Endothelial cell of umbilical vein (primary cell): Measurements from ENCODE around the gene TFIP11. TPM values are rescaled to one million over a fixed set of nuclear protein-coding genes. Genes with fewer than 3 reads are reported as not detected.

Experiments used
- BruUV-seq: library from RNA; stranded (reverse); fragments of 400-500 nt; replicated peaks from 2 replicates; lab custom pipeline; 2021; lab: Mats Ljungman, UMichigan
- CTCF ChIA-PET: fragments of 300-600, 350-600 bp; sonication (Branson Sonifier 250); formaldehyde crosslinking; loops from one replicate; lab custom pipeline; 2021; ENCODE audit warnings: antibody characterized with exemption, inconsistent platforms; lab: Charles Lee
- POLR2A ChIA-PET: fragments of 300-600, 350-600 bp; sonication (Branson Sonifier 250); formaldehyde crosslinking; loops from one replicate; lab custom pipeline; 2021; ENCODE audit warnings: antibody characterized with exemption, inconsistent platforms; lab: Charles Lee
- DNase-seq: peaks from one replicate; pipeline ENCODE4 v3.0.0-alpha.2; 2011; ENCODE audit warnings: low read depth, low spot score
- FAIRE-seq: peaks from 2 replicates; lab custom pipeline; 2011; peaks lifted over from hg19 to GRCh38; lab: Jason Lieb, UNC
- H2AFZ ChIP-seq: 2 replicates; pipeline ENCODE4 v1.6.0; 2012; ENCODE audit warnings: low read depth, low read length, control low read depth, inconsistent platforms
- H3K27ac ChIP-seq: 2 replicates; pipeline ENCODE4 v1.5.1; 2011; ENCODE audit warnings: low read depth, mild to moderate bottlenecking, control low read depth, low read length, moderate library complexity; ENCODE audit not compliant: insufficient read depth
- H3K27me3 ChIP-seq, 2 experiments: 2 replicates each; pipeline versions ENCODE4 v1.6.0 to v1.6.1; 2011; ENCODE audit warnings: low read length in 2 of 2, mixed read lengths in 1 of 2; ENCODE audit not compliant: control insufficient read depth in 2 of 2, insufficient read depth in 2 of 2
- H3K36me3 ChIP-seq, 2 experiments: 2 replicates in 1 of 2; 3 replicates in 1 of 2; pipeline ENCODE4 v1.5.1; 2011; ENCODE audit warnings: low read length in 2 of 2, mild to moderate bottlenecking in 1 of 2, moderate library complexity in 1 of 2; ENCODE audit not compliant: control insufficient read depth in 2 of 2, insufficient read depth in 2 of 2; ENCODE audit errors: extremely low read depth in 1 of 2
- H3K4me1 ChIP-seq: 3 replicates; pipeline ENCODE4 v1.5.1; 2011; ENCODE audit warnings: mild to moderate bottlenecking, low read length; ENCODE audit not compliant: control insufficient read depth, insufficient read depth; ENCODE audit errors: extremely low read depth
- H3K4me2 ChIP-seq: 2 replicates; pipeline ENCODE4 v1.6.1; 2011; ENCODE audit warnings: low read length, control low read depth, mixed read lengths; ENCODE audit not compliant: insufficient read depth
- H3K4me3 ChIP-seq, 3 experiments: fragments of 200-600 bp in 1 of 3; sonication (generic), shearing (Covaris generic) in 1 of 3; replicated peaks in 1 of 3; 2 replicates each; pipeline ENCODE4 v1.5.1; 2011 to 2016; ENCODE audit warnings: control low read depth in 3 of 3, low read length in 3 of 3, mild to moderate bottlenecking in 2 of 3, inconsistent platforms in 1 of 3, low read depth in 1 of 3, moderate library complexity in 1 of 3; ENCODE audit not compliant: insufficient read depth in 1 of 3
- H3K79me2 ChIP-seq: 2 replicates; pipeline ENCODE4 v1.6.0; 2012; ENCODE audit warnings: low read length, inconsistent platforms; ENCODE audit not compliant: control insufficient read depth, insufficient read depth
- H3K9ac ChIP-seq: replicated peaks from 2 replicates; pipeline ENCODE3; 2011; ENCODE audit warnings: low read length, control low read depth; ENCODE audit not compliant: insufficient read depth; ENCODE audit errors: extremely low read depth
- H3K9me1 ChIP-seq: replicated peaks from 3 replicates; pipeline ENCODE4 v1.6.0; 2011; ENCODE audit warnings: mild to moderate bottlenecking, low read length; ENCODE audit not compliant: control insufficient read depth, insufficient read depth; ENCODE audit errors: extremely low read depth
- H3K9me3 ChIP-seq: replicated peaks from 2 replicates; pipeline ENCODE4 v1.5.1; 2012; ENCODE audit warnings: low read length, inconsistent platforms; ENCODE audit not compliant: control insufficient read depth, insufficient read depth
- H4K20me1 ChIP-seq: replicated peaks from 2 replicates; pipeline ENCODE3; 2011; ENCODE audit warnings: mild to moderate bottlenecking, low read length; ENCODE audit not compliant: control insufficient read depth, insufficient read depth; ENCODE audit errors: extremely low read depth
- EZH2 ChIP-seq: IDR thresholded peaks from 2 replicates; pipeline ENCODE4 v1.6.1; 2012; ENCODE audit warnings: borderline replicate concordance, low read depth, mild to moderate bottlenecking, moderate library complexity, low read length, inconsistent platforms; ENCODE audit not compliant: severe bottlenecking
- FOS ChIP-seq: IDR thresholded peaks from 2 replicates; pipeline ENCODE4 v1.6.1; 2011; ENCODE audit warnings: mild to moderate bottlenecking, low read length, moderate library complexity, borderline replicate concordance; ENCODE audit not compliant: insufficient read depth
- GATA2 ChIP-seq: IDR thresholded peaks from 2 replicates; pipeline ENCODE4 v1.7.0; 2011; ENCODE audit warnings: low read depth, mild to moderate bottlenecking, moderate library complexity, mixed read lengths, low read length; ENCODE audit not compliant: insufficient read length, insufficient read depth
- JUN ChIP-seq: IDR thresholded peaks from 2 replicates; pipeline ENCODE4 v1.6.1; 2011; ENCODE audit warnings: borderline replicate concordance, low read depth; ENCODE audit not compliant: insufficient read length, insufficient read depth
- MYC ChIP-seq: IDR thresholded peaks from one replicate; pipeline ENCODE4 v1.6.1; 2011; ENCODE audit warnings: mild to moderate bottlenecking, low read depth, low read length
- POLR2A ChIP-seq: IDR thresholded peaks from 2 replicates; pipeline ENCODE4 v1.6.1; 2012; ENCODE audit warnings: low read depth, mild to moderate bottlenecking, control low read depth, low read length
- POLR2AphosphoS5 ChIP-seq: IDR thresholded peaks from 2 replicates; pipeline ENCODE4 v1.6.1; 2012; ENCODE audit warnings: low read depth, mild to moderate bottlenecking, control low read depth, low read length, moderate library complexity; ENCODE audit not compliant: insufficient read depth
- dilution Hi-C: fragments of 300-500 bp; cut with MboI; formaldehyde crosslinking; loops from one replicate; pipeline ENCODE4 v1.15.0; 2019; ENCODE audit warnings: low sequenced_read_pairs; ENCODE audit not compliant: extremely low pct_ligation_motif_present
- intact Hi-C: fragments of 100-400 bp; cut with micrococcal nuclease; formaldehyde crosslinking; loops from one replicate; pipeline ENCODE4 v1.10.0; 2022
- polyA plus RNA-seq, 4 experiments: library from polyadenylated mRNA; depleted of rRNA in 3 of 4; stranded (reverse) in 3 of 4; unstranded in 1 of 4; fragments of >200 nt; gene quantifications; 2 replicates each; pipeline versions ENCODE4 v1.2.1 to v1.2.3, GENCODE V29; 2011 to 2012; ENCODE audit warnings: missing spikeins in 1 of 4
- total RNA-seq: library from RNA; stranded (reverse); gene quantifications from 2 replicates; pipeline ENCODE4 v1.2.3, GENCODE V29; 2021
- TF ChIP-seq, protein P1 (sequence below): IDR thresholded peaks from 2 replicates; pipeline ENCODE4 v1.6.1; 2011; ENCODE audit not compliant: insufficient read depth, insufficient read length
- TF ChIP-seq, protein P2 (sequence below), 2 donors: IDR thresholded peaks; 1 replicate in 1 of 2; 2 replicates in 1 of 2; pipeline ENCODE4 v1.5.1; 2011; ENCODE audit warnings: low read length in 2 of 2, mild to moderate bottlenecking in 2 of 2, moderate library complexity in 2 of 2, control low read depth in 1 of 2, inconsistent platforms in 1 of 2, low read depth in 1 of 2; ENCODE audit not compliant: insufficient read depth in 1 of 2; ENCODE audit errors: extremely low read depth in 1 of 2

The TFIP11 gene
- total and polyA plus RNA-seq, 2 donors (not counting 3 experiments of a cell fraction or from before 2014, with no cell fraction given), result 35.7 to 54.9 TPM

DNA sequence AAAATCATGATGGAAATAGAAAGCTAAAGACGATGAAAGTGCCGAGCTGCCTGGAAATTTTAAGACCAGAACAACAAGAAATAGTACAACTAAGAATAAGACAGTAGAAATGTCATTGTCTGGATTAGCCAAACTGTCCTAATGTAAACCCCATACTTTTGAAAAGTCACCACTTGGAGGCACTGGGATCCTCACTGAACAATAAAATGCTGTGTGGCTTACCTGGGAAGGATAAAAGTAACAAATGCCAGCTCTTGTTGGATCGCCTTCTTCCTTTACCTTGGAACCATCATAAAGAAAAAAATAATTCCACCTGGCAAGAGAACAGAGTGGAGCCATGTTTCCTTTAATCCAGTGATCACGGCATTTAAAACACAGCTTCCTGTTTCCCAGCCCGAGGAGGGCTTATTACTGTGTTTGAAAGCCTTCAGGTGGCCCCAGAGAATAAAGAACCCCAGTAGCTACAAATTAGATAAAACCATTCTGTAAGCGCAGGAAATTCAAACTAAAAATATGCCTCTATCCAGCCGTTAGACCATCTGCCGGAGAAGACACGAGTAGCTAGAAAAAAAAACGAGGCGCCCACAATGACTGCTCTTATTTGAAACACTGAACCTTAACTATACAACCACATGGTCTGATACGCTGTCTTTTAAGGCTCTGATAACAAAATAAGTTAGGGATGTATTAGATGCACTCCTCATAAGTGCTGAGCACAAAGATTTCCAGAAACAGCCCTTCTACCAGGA, 33.1 kb downstream of the TFIP11 start:
- DNase-seq (no peak), FAIRE-seq (no peak)
- H3K4me3 ChIP-seq, result no peak overlapping the region
- dilution Hi-C loops, result no loop called here
- peaks cover 22% of the 10 kb centered on the region for H3K4me1 ChIP-seq
- no peak overlapping the region for H3K27ac ChIP-seq
- ChIA-PET POLR2A (no interaction called here), CTCF (interaction anchor here (0.8 to 1.4 kb wide), 3 partner anchors 15 to 176 kb away, joined by 3 to 4 read pairs (median 3); no protein-coding TSS in a partner anchor)
- peak overlapping the region; percentile 22 for H3K9ac ChIP-seq
- no peaks in the 10 kb centered on the region for H3K9me1 ChIP-seq
- no TSS peak for BruUV-seq
- intact Hi-C loops, result no loop called here
- H2AFZ ChIP-seq, result peak overlapping the region; percentile 11
- TF ChIP-seq GATA2, result no peak
- TF ChIP-seq EZH2, result no peak
- no peak for TF ChIP-seq MYC
- TF ChIP-seq POLR2AphosphoS5, result no peak
- TF ChIP-seq FOS, result no peak
- TF ChIP-seq, protein P1, sequence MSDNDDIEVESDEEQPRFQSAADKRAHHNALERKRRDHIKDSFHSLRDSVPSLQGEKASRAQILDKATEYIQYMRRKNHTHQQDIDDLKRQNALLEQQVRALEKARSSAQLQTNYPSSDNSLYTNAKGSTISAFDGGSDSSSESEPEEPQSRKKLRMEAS, result no peak
- TF ChIP-seq POLR2A, result no peak
- no peak for TF ChIP-seq JUN
- TF ChIP-seq, protein P2, sequence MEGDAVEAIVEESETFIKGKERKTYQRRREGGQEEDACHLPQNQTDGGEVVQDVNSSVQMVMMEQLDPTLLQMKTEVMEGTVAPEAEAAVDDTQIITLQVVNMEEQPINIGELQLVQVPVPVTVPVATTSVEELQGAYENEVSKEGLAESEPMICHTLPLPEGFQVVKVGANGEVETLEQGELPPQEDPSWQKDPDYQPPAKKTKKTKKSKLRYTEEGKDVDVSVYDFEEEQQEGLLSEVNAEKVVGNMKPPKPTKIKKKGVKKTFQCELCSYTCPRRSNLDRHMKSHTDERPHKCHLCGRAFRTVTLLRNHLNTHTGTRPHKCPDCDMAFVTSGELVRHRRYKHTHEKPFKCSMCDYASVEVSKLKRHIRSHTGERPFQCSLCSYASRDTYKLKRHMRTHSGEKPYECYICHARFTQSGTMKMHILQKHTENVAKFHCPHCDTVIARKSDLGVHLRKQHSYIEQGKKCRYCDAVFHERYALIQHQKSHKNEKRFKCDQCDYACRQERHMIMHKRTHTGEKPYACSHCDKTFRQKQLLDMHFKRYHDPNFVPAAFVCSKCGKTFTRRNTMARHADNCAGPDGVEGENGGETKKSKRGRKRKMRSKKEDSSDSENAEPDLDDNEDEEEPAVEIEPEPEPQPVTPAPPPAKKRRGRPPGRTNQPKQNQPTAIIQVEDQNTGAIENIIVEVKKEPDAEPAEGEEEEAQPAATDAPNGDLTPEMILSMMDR (IDR thresholded peaks at IDR 0.05; ENCODE audit: extremely low read depth in 1 of 2, insufficient read depth in 1 of 2, low read depth in 1 of 2, low read length in 2 of 2), result no peak
- H3K79me2 ChIP-seq, result peaks cover 25% of the 10 kb centered on the region
- peaks cover 5 to 11% of the 10 kb centered on the region in 2 experiments for H3K36me3 ChIP-seq
- no peak overlapping the region for H3K4me2 ChIP-seq
- H4K20me1 ChIP-seq, result no peaks in the 10 kb centered on the region
- H3K27me3 ChIP-seq, result no peaks in the 10 kb centered on the region
- H3K9me3 ChIP-seq, result no peaks in the 10 kb centered on the region
